ENCODE data around the gene ZGPAT.
"Not testable (repeated sequence)": the region's sequence is repeated elsewhere in the genome, so short reads cannot be mapped to it uniquely, and the experiment has no call there.

Gene ZGPAT

GRCh38 chr20:63707558-63708300 lies at the start of gene ZGPAT, which contains the start of gene ARFRP1:
ZGPAT (plus strand) TSS chr20:63708039; CDS start chr20:63708581, 542 bp downstream.
ARFRP1 (minus strand) TSS chr20:63707976; CDS start chr20:63707091, 885 bp downstream.
- no peak for DNase-seq

- DNase-seq: no peak
These were observed 49.1 kb upstream of the ZGPAT start for GRCh38 chr20:63658749-63659187.

GRCh38 chr20:63659370-63659769 lies 48.5 kb upstream of the ZGPAT start:
- no peak for DNase-seq

GRCh38 chr20:63660174-63660573 lies 47.7 kb upstream of the ZGPAT start:
- not testable (repeated sequence) for DNase-seq

- no peak for DNase-seq
These were observed 47.2 kb upstream of the ZGPAT start for GRCh38 chr20:63660622-63661021.

GRCh38 chr20:63661108-63661507 lies 46.7 kb upstream of the ZGPAT start:
- DNase-seq: no peak

GRCh38 chr20:63661959-63662812 lies 45.7 kb upstream of the ZGPAT start:
- no peak for DNase-seq

- no peak for DNase-seq
These were observed 45.0 kb upstream of the ZGPAT start for GRCh38 chr20:63662813-63663189.

GRCh38 chr20:63663332-63664066 lies 44.3 kb upstream of the ZGPAT start:
- no peak for DNase-seq

GRCh38 chr20:63664143-63664851 lies 43.5 kb upstream of the ZGPAT start:
- DNase-seq: no peak

GRCh38 chr20:63664861-63665594 lies 42.8 kb upstream of the ZGPAT start:
- DNase-seq: no peak

- DNase-seq: no peak
These were observed 42.1 kb upstream of the ZGPAT start for GRCh38 chr20:63665708-63666107.

GRCh38 chr20:63667858-63668257 lies 40.0 kb upstream of the ZGPAT start:
- no peak for DNase-seq

- DNase-seq: no peak
These were observed 39.5 kb upstream of the ZGPAT start for GRCh38 chr20:63668351-63668750.

GRCh38 chr20:63671695-63672094 lies 36.1 kb upstream of the ZGPAT start:
- not testable (repeated sequence) for DNase-seq

- no peak for DNase-seq
These were observed 35.2 kb upstream of the ZGPAT start for GRCh38 chr20:63672666-63673065.

GRCh38 chr20:63673951-63674350 lies 33.9 kb upstream of the ZGPAT start:
- DNase-seq: no peak

GRCh38 chr20:63675681-63676368 lies 32.0 kb upstream of the ZGPAT start:
- no peak for DNase-seq

GRCh38 chr20:63678071-63678470 lies 29.8 kb upstream of the ZGPAT start:
- DNase-seq: no peak

- DNase-seq: no peak
These were observed 29.0 kb upstream of the ZGPAT start for GRCh38 chr20:63678667-63679465.
